ENCODE measurements around the gene LGALS3.

Gene LGALS3

DNA sequence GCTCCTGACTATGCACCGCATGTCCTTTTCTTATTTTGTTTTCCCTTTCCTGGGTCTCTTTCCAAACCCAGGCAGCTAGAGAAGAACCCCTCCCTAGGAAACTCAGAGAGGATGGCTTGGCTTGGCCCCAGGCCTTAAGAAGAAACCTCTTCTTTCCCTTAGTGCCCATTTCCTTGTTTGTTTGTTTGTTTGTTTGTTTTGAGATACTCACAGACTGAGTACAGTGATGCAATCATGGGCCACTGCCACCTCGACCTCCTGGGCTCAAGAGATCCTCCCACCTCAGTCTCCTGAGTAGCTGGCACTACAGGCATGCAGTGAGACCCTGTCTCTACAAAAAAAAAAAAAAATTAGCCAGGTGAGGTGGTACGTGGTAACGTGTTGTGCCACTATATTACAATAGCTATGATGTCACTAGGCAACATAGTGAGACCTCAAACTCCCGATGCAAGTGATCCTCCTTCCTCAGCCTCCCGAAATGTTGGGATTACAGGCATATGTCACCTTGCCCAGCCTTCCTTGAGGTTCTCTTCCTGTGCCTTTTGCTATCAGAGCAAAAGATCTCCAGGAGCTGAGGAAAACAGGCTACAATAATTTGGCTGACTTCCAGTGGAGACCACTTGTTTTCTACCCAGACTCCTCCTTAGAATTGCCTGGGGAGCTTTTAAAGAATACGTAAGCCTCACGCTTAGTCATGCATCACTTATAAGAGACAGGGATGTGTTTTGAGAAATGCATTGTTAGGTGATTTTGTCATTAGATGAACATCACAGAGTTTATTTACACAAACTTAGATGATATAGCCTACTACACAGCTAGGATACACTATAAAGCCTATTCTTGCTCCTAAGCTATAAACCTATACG lies 34.5 kb upstream of the LGALS3 start:
- TF ChIP-seq, protein P1, sequence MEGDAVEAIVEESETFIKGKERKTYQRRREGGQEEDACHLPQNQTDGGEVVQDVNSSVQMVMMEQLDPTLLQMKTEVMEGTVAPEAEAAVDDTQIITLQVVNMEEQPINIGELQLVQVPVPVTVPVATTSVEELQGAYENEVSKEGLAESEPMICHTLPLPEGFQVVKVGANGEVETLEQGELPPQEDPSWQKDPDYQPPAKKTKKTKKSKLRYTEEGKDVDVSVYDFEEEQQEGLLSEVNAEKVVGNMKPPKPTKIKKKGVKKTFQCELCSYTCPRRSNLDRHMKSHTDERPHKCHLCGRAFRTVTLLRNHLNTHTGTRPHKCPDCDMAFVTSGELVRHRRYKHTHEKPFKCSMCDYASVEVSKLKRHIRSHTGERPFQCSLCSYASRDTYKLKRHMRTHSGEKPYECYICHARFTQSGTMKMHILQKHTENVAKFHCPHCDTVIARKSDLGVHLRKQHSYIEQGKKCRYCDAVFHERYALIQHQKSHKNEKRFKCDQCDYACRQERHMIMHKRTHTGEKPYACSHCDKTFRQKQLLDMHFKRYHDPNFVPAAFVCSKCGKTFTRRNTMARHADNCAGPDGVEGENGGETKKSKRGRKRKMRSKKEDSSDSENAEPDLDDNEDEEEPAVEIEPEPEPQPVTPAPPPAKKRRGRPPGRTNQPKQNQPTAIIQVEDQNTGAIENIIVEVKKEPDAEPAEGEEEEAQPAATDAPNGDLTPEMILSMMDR (IDR thresholded peaks at IDR 0.05) = no peak
- no peak for DNase-seq (ENCODE audit: low spot score)
- Histone ChIP-seq H3K4me3 (no peak overlapping the region), H3K27ac (no peak overlapping the region)

DNA sequence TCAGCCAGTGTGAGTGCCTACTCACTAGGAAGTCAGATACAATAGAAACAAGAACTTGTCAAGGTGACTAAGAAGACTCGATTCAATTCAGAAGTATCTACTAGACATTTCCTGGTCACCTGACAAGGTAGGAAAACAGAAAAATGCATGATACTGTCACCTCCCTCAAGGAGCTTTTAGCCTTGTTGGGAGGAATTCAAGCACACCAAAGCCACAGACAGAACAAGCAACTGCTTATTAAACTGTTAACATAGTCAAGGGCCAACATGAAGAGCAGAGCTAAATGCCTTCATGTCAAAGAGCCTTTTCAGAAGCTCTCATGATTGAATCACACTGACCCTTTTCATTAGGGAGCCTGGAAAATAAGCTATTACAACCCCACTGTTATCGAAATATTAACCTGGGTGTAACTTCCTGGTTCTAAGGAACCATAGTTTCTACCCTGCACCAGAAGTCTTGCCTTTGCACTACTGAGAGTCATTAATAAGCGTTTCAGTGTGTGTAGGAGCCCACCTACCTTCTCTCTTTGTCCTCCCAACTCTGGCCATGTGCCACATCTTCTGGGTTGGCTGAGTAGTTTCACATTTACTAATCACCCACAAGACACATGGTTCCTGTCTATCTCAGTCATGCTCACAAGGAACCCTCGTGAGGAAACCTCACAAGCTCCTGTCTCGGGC lies 31.0 kb upstream of the LGALS3 start:
- no peak for DNase-seq (ENCODE audit: low spot score)
- TF ChIP-seq, protein P1 (IDR thresholded peaks at IDR 0.05) = no peak
- H3K4me3 ChIP-seq = no peak overlapping the region
- H3K27ac ChIP-seq = peak overlapping the region in 1 of 2 donors; percentile 2

DNA sequence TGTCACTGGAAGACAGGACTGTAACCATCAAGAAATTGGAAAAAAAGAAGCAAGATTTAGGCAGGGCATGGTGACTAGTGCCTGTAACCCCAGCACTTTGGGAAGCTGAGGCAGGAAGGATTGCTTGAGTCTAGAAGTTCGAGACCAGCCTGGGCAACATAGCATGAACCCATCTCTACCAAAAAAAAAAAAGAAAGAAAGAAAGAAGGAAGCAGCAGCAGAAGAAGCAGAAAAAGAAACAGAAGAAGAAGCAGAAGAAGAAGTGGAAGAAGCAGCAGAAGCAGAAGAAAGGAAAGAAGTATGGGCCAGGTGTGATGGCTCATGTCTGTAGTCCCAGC lies 30.5 kb upstream of the LGALS3 start:
- Histone ChIP-seq H3K27ac (peak overlapping the region; percentile 2 to 17), H3K4me3 (no peak overlapping the region)
- TF ChIP-seq, protein P1 (IDR thresholded peaks at IDR 0.05) = no peak
- DNase-seq (ENCODE audit: low spot score) = no peak

GRCh38 chr14:55099756-55100155 lies 29.3 kb upstream of the LGALS3 start:
- DNase-seq (ENCODE audit: low spot score) = no peak
- TF ChIP-seq, protein P1 (IDR thresholded peaks at IDR 0.05) = no peak
- H3K4me3 ChIP-seq = no peak overlapping the region
- peak overlapping the region; percentile 41 to 46 for H3K27ac ChIP-seq

DNA sequence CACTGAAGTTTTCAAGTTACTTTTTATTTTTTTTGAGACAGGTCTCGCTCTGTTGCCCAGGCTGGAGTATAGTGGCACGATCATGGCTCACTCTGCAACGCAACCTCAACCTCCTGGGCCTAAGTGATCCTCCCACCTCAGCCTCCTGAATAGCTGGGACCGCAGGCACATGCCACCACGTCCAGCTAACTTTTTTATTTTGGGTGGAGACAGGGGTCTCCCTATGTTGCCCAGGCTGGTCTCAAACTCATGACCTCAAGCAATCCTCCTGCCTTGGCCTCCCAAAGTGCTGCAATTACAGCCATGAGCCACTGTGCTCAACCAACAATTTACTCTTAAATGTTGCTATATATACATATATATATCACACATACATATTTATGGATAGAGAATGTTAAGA lies 27.4 kb upstream of the LGALS3 start:
- H3K27ac ChIP-seq = peak overlapping the region; percentile 72 to 84
- no peak overlapping the region for H3K4me3 ChIP-seq
- TF ChIP-seq, protein P1 (IDR thresholded peaks at IDR 0.05) = no peak
- DNase-seq (ENCODE audit: low spot score) = no peak

DNA sequence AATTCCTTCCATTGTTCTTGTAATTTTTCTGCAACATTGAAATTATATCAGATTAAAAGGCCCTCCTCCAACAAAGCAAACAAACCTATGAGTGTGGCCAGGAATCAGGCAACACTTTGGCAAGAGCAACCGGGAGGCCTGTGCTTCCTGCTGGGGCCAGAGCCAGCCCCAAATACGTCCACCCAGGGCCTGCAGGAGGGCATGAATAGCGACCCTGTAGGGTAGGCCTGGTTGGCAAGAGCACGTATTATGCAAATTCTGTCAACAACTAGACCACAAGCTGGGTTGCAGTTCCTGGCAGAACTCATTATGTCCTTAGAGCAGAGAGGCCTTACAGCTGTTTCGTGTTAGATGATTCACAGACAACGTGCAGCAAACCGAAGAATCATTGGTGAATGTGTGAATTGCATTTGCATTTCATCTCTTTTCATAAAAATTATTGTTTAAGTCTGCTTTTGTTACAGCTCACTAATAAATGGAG lies 26.9 kb upstream of the LGALS3 start:
- Histone ChIP-seq H3K4me3 (no peak overlapping the region), H3K27ac (peak overlapping the region; percentile 72 to 84)
- TF ChIP-seq, protein P1 (IDR thresholded peaks at IDR 0.05) = no peak
- DNase-seq (ENCODE audit: low spot score) = peak; percentile 90
